Measurements from ENCODE around the gene TMPRSS2. TPM values are rescaled to one million over a fixed set of nuclear protein-coding genes. Genes with fewer than 3 reads are reported as not detected.

Gene TMPRSS2
- total RNA-seq, 1 experiment from 2014 or later = 71.0 TPM

- H3K36me3 Mint-ChIP-seq (ENCODE audit: insufficient read depth, unreplicated experiment) = peaks cover 17% of the 10 kb centered on the region
- ChIA-PET CTCF (no interaction called here), POLR2A (interaction anchor here (0.6 kb wide), 1 partner anchor 130 kb away, joined by 5 read pairs; the partner anchor contains the start of gene FAM3B)
- Histone ChIP-seq H3K27me3 (replicated peaks; ENCODE audit: control insufficient read depth, insufficient read depth, low read length) (no peaks in the 10 kb centered on the region), H3K4me3 (ENCODE audit: low read depth, low read length) (no peak overlapping the region), H3K4me1 (peaks cover 18% of the 10 kb centered on the region), H3K9me3 (peaks cover 5% of the 10 kb centered on the region; the same call in 1 of the 2 replicates), H3K36me3 (ENCODE audit: control insufficient read depth, insufficient read depth, low read length) (no peaks in the 10 kb centered on the region)
- no peak for TF ChIP-seq CTCF (IDR thresholded peaks at IDR 0.05; ENCODE audit: insufficient read depth in 1 of 2, low read depth in 1 of 2, low read length in 1 of 2, severe bottlenecking in 1 of 2, unreplicated experiment in 1 of 2)
- peak; percentile 70 to 72 for DNase-seq
- H3K27ac Mint-ChIP-seq (ENCODE audit: unreplicated experiment) = peak overlapping the region; percentile 72
- BruUV-seq (replicated peaks) = no TSS peak
- H3K4me3 Mint-ChIP-seq (ENCODE audit: unreplicated experiment) = no peak overlapping the region
- no peaks in the 10 kb centered on the region for H3K9me3 Mint-ChIP-seq (ENCODE audit: unreplicated experiment)
- no peaks in the 10 kb centered on the region for H3K27me3 Mint-ChIP-seq (ENCODE audit: insufficient read depth, unreplicated experiment)
- intact Hi-C loops (cut with micrococcal nuclease; ENCODE audit: unreplicated experiment) = loop anchor here (2.0 kb wide), 1 partner anchor 80 kb away; no protein-coding TSS in a partner anchor
- peaks cover 14% of the 10 kb centered on the region for H3K4me1 Mint-ChIP-seq (ENCODE audit: low read depth, unreplicated experiment)
These were observed 61.4 kb downstream of the TMPRSS2 start for GRCh38 chr21:41446586-41446985.

GRCh38 chr21:41445465-41445862, 62.5 kb downstream of the TMPRSS2 start:
- TF ChIP-seq CTCF (IDR thresholded peaks at IDR 0.05; ENCODE audit: insufficient read depth in 1 of 2, low read depth in 1 of 2, low read length in 1 of 2, severe bottlenecking in 1 of 2, unreplicated experiment in 1 of 2) = no peak
- ChIA-PET POLR2A (no interaction called here), CTCF (no interaction called here)
- no peaks in the 10 kb centered on the region for H3K9me3 Mint-ChIP-seq (ENCODE audit: unreplicated experiment)
- no peak overlapping the region for H3K4me3 Mint-ChIP-seq (ENCODE audit: unreplicated experiment)
- no peak overlapping the region for H3K4me3 ChIP-seq (ENCODE audit: low read depth, low read length)
- H3K27ac Mint-ChIP-seq (ENCODE audit: unreplicated experiment) = peak overlapping the region; percentile 72
- no peaks in the 10 kb centered on the region for H3K27me3 ChIP-seq (replicated peaks; ENCODE audit: control insufficient read depth, insufficient read depth, low read length)
- H3K4me1 ChIP-seq = peaks cover 18% of the 10 kb centered on the region
- no peaks in the 10 kb centered on the region for H3K36me3 ChIP-seq (ENCODE audit: control insufficient read depth, insufficient read depth, low read length)
- no peaks in the 10 kb centered on the region for H3K27me3 Mint-ChIP-seq (ENCODE audit: insufficient read depth, unreplicated experiment)
- peaks cover 17% of the 10 kb centered on the region for H3K36me3 Mint-ChIP-seq (ENCODE audit: insufficient read depth, unreplicated experiment)
- H3K4me1 Mint-ChIP-seq (ENCODE audit: low read depth, unreplicated experiment) = peaks cover 14% of the 10 kb centered on the region
- DNase-seq = no peak
- intact Hi-C loops (cut with micrococcal nuclease; ENCODE audit: unreplicated experiment) = no loop called here
- BruUV-seq (replicated peaks) = no TSS peak
- peaks cover 5% of the 10 kb centered on the region; the same call in 1 of the 2 replicates for H3K9me3 ChIP-seq

- BruUV-seq (replicated peaks) = no TSS peak
- POLR2A ChIA-PET = no interaction called here
- Mint-ChIP-seq H3K36me3 (ENCODE audit: insufficient read depth, unreplicated experiment) (peaks cover 17% of the 10 kb centered on the region), H3K9me3 (ENCODE audit: unreplicated experiment) (no peaks in the 10 kb centered on the region), H3K27ac (ENCODE audit: unreplicated experiment) (no peak overlapping the region), H3K27me3 (ENCODE audit: insufficient read depth, unreplicated experiment) (no peaks in the 10 kb centered on the region), H3K4me3 (ENCODE audit: unreplicated experiment) (no peak overlapping the region), H3K4me1 (ENCODE audit: low read depth, unreplicated experiment) (peaks cover 14% of the 10 kb centered on the region)
- no peak for TF ChIP-seq CTCF (IDR thresholded peaks at IDR 0.05; ENCODE audit: insufficient read depth in 1 of 2, low read depth in 1 of 2, low read length in 1 of 2, severe bottlenecking in 1 of 2, unreplicated experiment in 1 of 2)
- Histone ChIP-seq H3K27me3 (replicated peaks; ENCODE audit: control insufficient read depth, insufficient read depth, low read length) (no peaks in the 10 kb centered on the region), H3K36me3 (ENCODE audit: control insufficient read depth, insufficient read depth, low read length) (no peaks in the 10 kb centered on the region), H3K4me1 (peaks cover 18% of the 10 kb centered on the region), H3K4me3 (ENCODE audit: low read depth, low read length) (no peak overlapping the region), H3K9me3 (peaks cover 5% of the 10 kb centered on the region; the same call in 1 of the 2 replicates)
- no peak for DNase-seq
- CTCF ChIA-PET = no interaction called here
- intact Hi-C loops (cut with micrococcal nuclease; ENCODE audit: unreplicated experiment) = no loop called here
These were observed 63.1 kb downstream of the TMPRSS2 start for GRCh38 chr21:41444703-41445464.

Measured in Caco-2 (cell line).